GM23338 (cell line): ENCODE data around the gene GGT6. TPM values are rescaled to one million over a fixed set of nuclear protein-coding genes. Genes with fewer than 3 reads are reported as not detected.

Experiments
- ATAC-seq: fragments of 200-7000 bp; cut with Tn5 transposase; 3 replicates; pipeline ENCODE4 v1.9.1; 2020
- DNase-seq: peaks from one replicate; pipeline ENCODE4 v3.0.0-alpha.2; 2015; ENCODE audit warnings: low spot score
- H2AFZ ChIP-seq: fragments of 200-600 bp; sonication (generic); 2 replicates; pipeline ENCODE4 v1.8.0; 2016; ENCODE audit warnings: antibody characterized with exemption, mild to moderate bottlenecking, moderate library complexity
- H3F3A ChIP-seq: fragments of 200-600 bp; sonication (generic); replicated peaks from 2 replicates; pipeline ENCODE4 v1.8.0; 2017; ENCODE audit warnings: antibody characterized with exemption, mixed run types, low read depth
- H3K27ac ChIP-seq: fragments of 200-600 bp; sonication (generic); 2 replicates; pipeline ENCODE4 v1.6.1; 2016; ENCODE audit warnings: low read depth
- H3K27me3 ChIP-seq: fragments of 200-600 bp; sonication (generic); 2 replicates; pipeline ENCODE4 v1.8.0; 2016; ENCODE audit warnings: mild to moderate bottlenecking, mixed run types, moderate library complexity; ENCODE audit not compliant: insufficient read depth
- H3K36me3 ChIP-seq: fragments of 200-600 bp; sonication (generic); 2 replicates; pipeline ENCODE4 v1.8.0; 2016; ENCODE audit warnings: mild to moderate bottlenecking; ENCODE audit not compliant: insufficient read depth
- H3K4me1 ChIP-seq: fragments of 200-600 bp; sonication (generic); 2 replicates; pipeline ENCODE4 v1.8.0; 2016; ENCODE audit warnings: mild to moderate bottlenecking, moderate library complexity; ENCODE audit not compliant: insufficient read depth
- H3K4me2 ChIP-seq: fragments of 200-600 bp; sonication (generic); 2 replicates; pipeline ENCODE4 v1.7.1; 2017; ENCODE audit warnings: mixed run types
- H3K4me3 ChIP-seq: fragments of 200-600 bp; sonication (generic); 2 replicates; pipeline ENCODE4 v1.6.1; 2016; ENCODE audit warnings: mixed run types
- H3K79me2 ChIP-seq: fragments of 200-600 bp; sonication (generic); replicated peaks from 2 replicates; pipeline ENCODE4 v1.8.0; 2017; ENCODE audit warnings: mild to moderate bottlenecking; ENCODE audit not compliant: insufficient read depth
- H3K9me2 ChIP-seq: fragments of 200-600 bp; sonication (generic); 2 replicates; pipeline ENCODE4 v1.8.0; 2017; ENCODE audit not compliant: insufficient read depth
- H4K20me1 ChIP-seq: fragments of 200-600 bp; sonication (generic); replicated peaks from 2 replicates; pipeline ENCODE4 v1.8.0; 2017; ENCODE audit warnings: mild to moderate bottlenecking; ENCODE audit not compliant: insufficient read depth
- H3K27ac Mint-ChIP-seq: 2 replicates; pipeline ENCODE4 v1.8.0; 2020; ENCODE audit warnings: inconsistent platforms, mild to moderate bottlenecking, moderate library complexity, mixed read lengths
- H3K27me3 Mint-ChIP-seq: 3 replicates; pipeline ENCODE4 v1.8.0; 2022; ENCODE audit warnings: low read depth, mild to moderate bottlenecking, moderate library complexity, mixed read lengths, inconsistent platforms; ENCODE audit not compliant: insufficient read depth, poor library complexity
- H3K36me3 Mint-ChIP-seq: 3 replicates; pipeline ENCODE4 v1.8.0; 2021; ENCODE audit warnings: low read depth, mild to moderate bottlenecking, inconsistent platforms, moderate library complexity, mixed read lengths
- H3K4me1 Mint-ChIP-seq: 3 replicates; pipeline ENCODE4 v1.8.0; 2020; ENCODE audit warnings: mild to moderate bottlenecking, inconsistent platforms, mixed read lengths
- H3K4me3 Mint-ChIP-seq: 3 replicates; pipeline ENCODE4 v1.8.0; 2021; ENCODE audit warnings: moderate library complexity, mild to moderate bottlenecking, inconsistent platforms, mixed read lengths
- H3K9me3 Mint-ChIP-seq: 3 replicates; pipeline ENCODE4 v1.8.0; 2020; ENCODE audit warnings: moderate library complexity, mild to moderate bottlenecking, inconsistent platforms, mixed read lengths
- CREB1 ChIP-seq: fragments of 250-450 bp; sonication (Bioruptor Pico); IDR thresholded peaks from 2 replicates; pipeline ENCODE4 v1.5.0; 2020; ENCODE audit warnings: low read depth, mild to moderate bottlenecking, moderate library complexity
- EZH2phosphoT487 ChIP-seq: fragments of 200-600 bp; sonication (generic); IDR thresholded peaks from one replicate; pipeline ENCODE4 v1.8.1; 2018; ENCODE audit warnings: antibody characterized with exemption; ENCODE audit not compliant: unreplicated experiment
- JUNB ChIP-seq: IDR thresholded peaks from one replicate; pipeline ENCODE4 v1.6.1; 2016; ENCODE audit warnings: antibody characterized with exemption; ENCODE audit not compliant: unreplicated experiment
- NANOG ChIP-seq: IDR thresholded peaks from 2 replicates; pipeline ENCODE4 v1.6.1; 2016; ENCODE audit warnings: antibody characterized with exemption, borderline replicate concordance
- REST ChIP-seq: IDR thresholded peaks from one replicate; pipeline ENCODE4 v1.6.1; 2018; ENCODE audit warnings: antibody characterized with exemption; ENCODE audit not compliant: unreplicated experiment
- ZNF331 ChIP-seq: fragments of 250-450 bp; sonication (Bioruptor Pico); IDR thresholded peaks from 2 replicates; pipeline ENCODE4 v1.5.0; 2020; ENCODE audit warnings: low read depth, mild to moderate bottlenecking, moderate library complexity
- ZNF462 ChIP-seq: fragments of 250-450 bp; sonication (Bioruptor Pico); IDR thresholded peaks from 2 replicates; pipeline ENCODE4 v1.5.0; 2020; ENCODE audit warnings: mild to moderate bottlenecking, moderate library complexity
- polyA plus RNA-seq: library from polyadenylated mRNA; unstranded; fragments of >200 nt; fragmentation: Nextera tagmentation; extraction: Ambion mirVana; gene quantifications from 2 replicates; pipeline ENCODE4 v1.2.1, GENCODE V29; 2016
- total RNA-seq: library from RNA; depleted of rRNA; stranded (reverse); fragments of >200 nt; shearing (Covaris generic); gene quantifications from 2 replicates; pipeline ENCODE4 v1.2.3, GENCODE V29; 2014

GGT6 gene
- total and polyA plus RNA-seq, 2 experiments from 2014 or later = 0.24 TPM; not detected in 1

GRCh38 chr17:4525691-4526397 is 34.5 kb downstream of the GGT6 start:
- no peak overlapping the region for H3K4me2 ChIP-seq
- H3K9me2 ChIP-seq = no peaks in the 10 kb centered on the region
- no peak for TF ChIP-seq ZNF331 (CRISPR knock-in tag)
- no peak for TF ChIP-seq NANOG
- no peak for TF ChIP-seq ZNF462
- no peak for TF ChIP-seq CREB1 (CRISPR knock-in tag)
- TF ChIP-seq EZH2phosphoT487 = no peak
- no peak for TF ChIP-seq JUNB
- TF ChIP-seq REST = no peak
- no peak for ATAC-seq
- no peaks in the 10 kb centered on the region for H3K36me3 Mint-ChIP-seq
- no peak for DNase-seq
- no peaks in the 10 kb centered on the region for H4K20me1 ChIP-seq
- no peak overlapping the region for H3K4me3 ChIP-seq
- H3K27me3 ChIP-seq = peaks cover 71% of the 10 kb centered on the region
- H3K36me3 ChIP-seq = no peaks in the 10 kb centered on the region
- no peak overlapping the region for H3K27ac Mint-ChIP-seq
- peaks cover 10% of the 10 kb centered on the region for H3K4me1 Mint-ChIP-seq
- H3K27me3 Mint-ChIP-seq = peaks cover 64% of the 10 kb centered on the region
- H3K79me2 ChIP-seq = no peaks in the 10 kb centered on the region
- no peaks in the 10 kb centered on the region for H3F3A ChIP-seq
- H3K27ac ChIP-seq = no peak overlapping the region
- no peak overlapping the region for H3K4me3 Mint-ChIP-seq
- H3K4me1 ChIP-seq = no peaks in the 10 kb centered on the region
- no peaks in the 10 kb centered on the region for H3K9me3 Mint-ChIP-seq
- no peak overlapping the region for H2AFZ ChIP-seq
